Measurements from ENCODE around the gene CFAP52.

- TF ChIP-seq CTCF (IDR thresholded peaks at IDR 0.05) (no peak), POLR2AphosphoS5 (IDR thresholded peaks at IDR 0.05) (no peak), POLR2A (IDR thresholded peaks at IDR 0.05) (no peak)
These were observed 37.8 kb upstream of the CFAP52 start for GRCh38 chr17:9538626-9539025.
